KOPT-K1 (cell line): ENCODE results near the gene COL6A1.

Source experiments
- H3K27ac ChIP-seq: fragments of 200-600 bp; sonication (generic); 2 replicates; pipeline ENCODE4 v1.5.1; 2016; ENCODE audit warnings: antibody characterized with exemption, mild to moderate bottlenecking, low read depth, low read length; ENCODE audit not compliant: poor library complexity, severe bottlenecking
- H3K36me3 ChIP-seq: fragments of 200-600 bp; sonication (generic); 2 replicates; pipeline ENCODE4 v1.5.1; 2017; ENCODE audit warnings: antibody characterized with exemption, mild to moderate bottlenecking, low read length, moderate library complexity; ENCODE audit not compliant: insufficient read depth
- H3K9me3 ChIP-seq: fragments of 200-600 bp; sonication (generic); 2 replicates; pipeline ENCODE4 v1.5.1; 2017; ENCODE audit warnings: antibody characterized with exemption, low read length, mild to moderate bottlenecking; ENCODE audit not compliant: insufficient read depth, poor library complexity, severe bottlenecking

Gene COL6A1

DNA sequence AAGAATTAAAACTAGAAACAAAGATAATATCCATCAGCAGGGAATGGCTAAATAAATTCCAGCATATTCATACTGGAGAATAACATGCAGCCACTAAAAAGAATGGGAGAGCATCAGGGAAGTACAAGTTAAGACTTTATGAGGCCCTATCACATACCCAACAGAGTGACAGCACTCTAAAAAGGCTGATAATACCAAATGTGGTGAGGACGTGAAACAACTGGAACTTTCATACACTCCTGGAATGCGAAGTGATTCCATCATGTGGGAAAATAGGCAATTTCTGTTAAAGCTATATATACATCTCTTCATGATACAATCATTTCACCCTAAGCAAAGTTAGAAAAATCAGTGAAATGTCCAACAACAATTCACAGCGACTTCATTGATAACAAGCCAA lies 42.6 kb downstream of the COL6A1 start:
- H3K36me3 ChIP-seq = no peaks in the 10 kb centered on the region
- H3K27ac ChIP-seq = no peak overlapping the region
- peaks cover 9% of the 10 kb centered on the region for H3K9me3 ChIP-seq

DNA sequence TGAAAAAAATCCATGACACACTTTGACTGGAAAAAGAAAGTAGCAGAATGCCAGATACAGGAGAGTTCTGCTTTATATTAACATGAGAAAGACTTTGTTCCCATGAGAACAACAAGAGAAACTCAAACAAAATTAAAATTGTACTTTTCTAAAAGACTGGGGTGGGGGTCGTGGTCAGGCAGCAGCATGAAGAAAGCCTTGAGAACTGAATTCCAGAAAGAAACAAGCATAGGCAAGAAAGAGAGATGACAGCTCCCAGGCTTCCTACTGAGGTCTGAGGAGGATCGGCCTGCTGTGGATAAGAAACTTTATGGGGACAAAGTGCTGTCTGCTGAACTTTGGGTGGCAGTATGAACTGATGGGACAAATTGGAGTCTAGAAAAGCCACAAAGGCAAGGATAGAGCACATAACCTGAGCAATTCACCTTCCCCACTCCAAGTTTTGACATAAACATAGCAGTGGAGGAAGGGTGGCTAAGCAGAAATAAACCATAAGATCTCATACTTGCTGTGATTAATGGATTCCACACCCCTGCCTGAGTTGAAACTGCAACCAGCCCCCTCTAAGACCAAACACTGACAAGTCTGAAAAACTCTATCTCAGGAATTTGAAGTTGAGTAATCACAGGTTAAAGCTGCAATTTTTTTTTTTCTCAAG lies 43.7 kb downstream of the COL6A1 start:
- Histone ChIP-seq H3K9me3 (peaks cover 20% of the 10 kb centered on the region), H3K36me3 (no peaks in the 10 kb centered on the region), H3K27ac (no peak overlapping the region)

DNA sequence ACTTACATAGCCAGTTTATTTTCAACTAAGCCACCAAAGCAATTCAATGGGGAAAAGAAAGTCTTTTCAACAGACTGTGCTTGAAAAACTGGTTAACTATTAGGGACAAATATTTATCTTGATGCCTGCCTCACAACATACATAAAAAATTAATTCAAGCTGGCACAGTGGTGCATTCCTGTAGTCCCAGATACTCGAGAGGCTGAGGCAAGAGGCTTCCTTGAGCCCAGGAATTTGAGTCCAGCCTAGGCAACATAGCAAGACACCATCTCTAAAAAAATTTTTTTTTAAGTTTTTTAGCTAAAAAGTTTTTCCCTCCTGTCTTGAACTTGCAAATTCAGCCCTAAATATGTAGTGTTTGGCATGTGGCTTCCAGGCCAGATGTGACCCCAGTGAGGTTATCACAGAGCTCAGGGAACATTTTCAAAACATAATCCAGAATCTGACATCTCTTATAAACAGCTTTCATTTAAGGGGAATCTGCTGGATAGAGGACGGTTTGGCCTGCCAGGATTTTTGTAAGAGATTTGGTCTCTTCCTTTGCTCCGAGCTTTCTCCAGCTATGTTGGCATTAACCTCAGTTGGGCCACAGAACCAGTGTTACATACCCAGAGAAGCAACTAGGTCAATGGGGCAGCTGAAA lies 46.4 kb downstream of the COL6A1 start:
- H3K27ac ChIP-seq = no peak overlapping the region
- no peaks in the 10 kb centered on the region for H3K36me3 ChIP-seq
- peaks cover 20% of the 10 kb centered on the region for H3K9me3 ChIP-seq

DNA sequence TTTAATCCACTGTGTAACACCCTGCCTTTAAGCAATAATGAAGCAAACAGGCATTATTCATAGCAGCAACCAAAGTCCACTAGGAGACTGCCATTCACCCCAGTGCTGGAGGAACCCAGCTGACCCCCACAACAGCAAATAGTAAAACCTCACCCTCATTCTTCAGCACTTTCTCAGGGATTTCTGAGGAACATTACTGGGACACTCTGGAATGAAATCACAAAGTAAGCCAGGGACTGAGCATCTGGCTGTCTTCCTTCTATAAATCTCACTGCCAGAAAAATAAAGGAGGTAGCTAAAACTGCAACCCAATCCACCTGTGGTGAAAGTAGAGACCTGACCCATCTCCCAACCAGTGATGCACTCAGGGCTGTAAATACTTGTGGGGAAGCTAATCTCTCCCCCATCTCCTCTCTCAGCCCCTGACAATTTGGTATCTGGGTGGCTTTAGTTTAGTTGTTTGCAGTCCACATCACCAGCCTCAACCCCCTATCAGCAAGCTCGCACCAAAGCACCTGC lies 47.1 kb downstream of the COL6A1 start:
- Histone ChIP-seq H3K27ac (no peak overlapping the region), H3K36me3 (no peaks in the 10 kb centered on the region), H3K9me3 (peaks cover 20% of the 10 kb centered on the region)

DNA sequence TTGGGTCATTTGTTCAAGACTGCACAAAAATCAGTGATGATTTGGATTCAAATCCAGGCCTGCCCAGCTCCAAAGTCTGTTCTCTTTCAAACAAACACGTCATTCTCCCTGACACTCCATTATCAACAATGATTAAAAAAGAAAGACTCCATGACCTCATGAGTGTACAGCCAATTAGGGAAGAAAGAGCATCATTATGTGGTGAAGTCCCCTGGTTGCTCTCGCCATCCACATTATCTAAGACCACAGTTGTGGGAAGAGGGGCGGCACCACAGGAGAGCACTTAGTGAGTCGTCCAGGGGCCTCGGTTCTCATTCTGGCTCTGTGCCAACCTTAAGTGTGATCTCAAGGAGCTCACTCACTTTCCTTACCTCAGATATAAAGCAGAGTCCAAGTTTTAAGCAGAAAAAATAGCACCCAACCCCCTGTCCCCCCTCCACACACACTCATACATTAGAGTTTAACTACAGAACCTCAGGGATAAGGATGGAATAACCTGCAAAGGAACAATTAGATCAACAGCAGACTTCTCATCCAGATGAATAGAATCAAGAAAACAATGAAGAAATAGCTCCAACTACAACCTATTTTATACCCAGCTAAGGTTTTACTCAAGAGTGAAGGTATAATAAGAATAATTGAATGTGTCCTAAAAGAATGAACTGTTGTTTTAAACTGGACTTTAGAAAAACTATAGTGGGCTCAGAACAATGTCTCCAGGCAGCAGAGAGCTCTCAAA lies 47.8 kb downstream of the COL6A1 start:
- peaks cover 20% of the 10 kb centered on the region for H3K9me3 ChIP-seq
- no peak overlapping the region for H3K27ac ChIP-seq
- no peaks in the 10 kb centered on the region for H3K36me3 ChIP-seq

DNA sequence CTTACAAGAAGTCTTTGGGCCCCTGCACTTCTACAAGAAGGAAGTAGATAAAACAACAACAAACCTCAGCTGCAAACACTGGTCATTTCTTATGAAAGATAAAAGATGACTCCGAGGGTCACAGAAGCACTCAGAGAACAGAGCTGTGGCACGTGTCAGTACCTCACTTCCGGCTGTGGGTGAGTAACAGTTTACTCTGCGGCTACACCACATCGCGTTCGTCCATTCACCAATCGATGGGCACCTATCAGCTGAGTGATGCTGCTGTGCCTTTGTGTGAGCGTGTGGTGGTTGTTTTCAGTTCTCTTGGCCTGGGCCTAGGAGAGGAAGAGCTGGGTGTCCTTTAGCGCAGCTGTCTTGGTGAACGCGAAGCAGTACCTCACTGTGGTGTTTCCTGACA lies 49.9 kb downstream of the COL6A1 start:
- H3K36me3 ChIP-seq = no peaks in the 10 kb centered on the region
- H3K9me3 ChIP-seq = peaks cover 20% of the 10 kb centered on the region
- H3K27ac ChIP-seq = no peak overlapping the region

DNA sequence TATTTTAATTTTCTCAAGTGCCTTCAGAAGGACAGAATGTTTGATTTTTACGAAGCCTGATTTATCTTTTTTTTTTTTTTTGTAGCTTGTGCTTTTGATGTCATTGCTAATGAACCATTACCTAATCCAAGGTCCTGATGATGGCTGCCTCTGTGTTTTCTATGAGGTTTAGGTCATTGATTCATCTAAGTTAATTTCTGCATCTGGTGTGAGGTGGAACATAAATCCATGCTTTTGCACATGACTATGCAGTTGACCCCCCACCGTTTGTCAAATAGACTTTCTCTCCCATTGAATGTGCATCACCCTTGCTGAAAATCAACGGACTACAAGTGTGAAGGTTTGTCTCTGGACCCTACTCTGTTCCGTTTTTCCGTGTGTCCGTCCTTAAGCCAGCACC lies 50.5 kb downstream of the COL6A1 start:
- Histone ChIP-seq H3K9me3 (peaks cover 20% of the 10 kb centered on the region), H3K36me3 (no peaks in the 10 kb centered on the region), H3K27ac (no peak overlapping the region)

DNA sequence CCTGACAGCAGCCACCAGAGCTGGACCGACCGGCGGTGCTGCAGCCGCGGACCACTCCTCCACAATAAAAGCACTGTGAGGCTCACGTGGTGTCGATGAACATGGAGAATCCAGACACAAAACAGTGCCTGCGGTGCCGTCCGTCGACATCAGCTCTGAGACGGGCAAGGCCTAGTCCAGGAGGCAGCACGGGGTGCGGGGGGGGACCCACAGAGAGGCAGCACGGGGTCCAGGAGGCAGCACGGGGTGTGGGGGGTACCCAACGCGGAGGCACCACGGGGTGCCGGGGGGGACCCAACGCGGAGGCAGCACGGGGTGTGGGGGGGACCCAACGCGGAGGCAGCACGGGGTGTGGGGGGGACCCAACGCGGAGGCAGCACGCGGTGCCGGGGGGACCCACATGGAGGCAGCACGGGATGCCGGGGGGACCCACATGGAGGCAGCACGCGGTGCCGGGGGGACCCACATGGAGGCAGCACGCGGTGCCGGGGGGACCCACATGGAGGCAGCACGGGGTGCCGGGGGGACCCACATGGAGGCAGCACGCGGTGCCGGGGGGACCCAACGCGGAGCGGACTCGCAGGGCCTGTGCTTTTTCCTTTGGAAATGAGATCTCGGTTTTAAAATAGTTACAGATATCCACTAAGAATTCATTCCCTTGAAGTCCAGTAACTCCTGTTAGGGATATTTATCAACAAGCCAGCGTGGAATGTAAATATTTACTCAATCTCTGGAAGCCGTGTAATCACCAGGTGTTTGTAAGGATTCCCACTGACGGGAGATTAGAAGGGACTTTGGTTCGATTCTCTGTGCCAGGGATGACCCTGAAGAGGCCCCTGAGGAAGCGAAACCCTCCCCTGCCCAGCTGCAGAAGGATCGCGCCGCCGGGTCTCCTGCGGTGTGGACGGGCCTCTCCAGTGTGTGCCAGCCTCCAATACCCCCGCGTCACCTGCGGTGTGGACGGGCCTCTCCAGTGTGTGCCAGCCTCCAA lies 52.1 kb downstream of the COL6A1 start:
- Histone ChIP-seq H3K9me3 (peaks cover 15% of the 10 kb centered on the region), H3K27ac (no peak overlapping the region)

DNA sequence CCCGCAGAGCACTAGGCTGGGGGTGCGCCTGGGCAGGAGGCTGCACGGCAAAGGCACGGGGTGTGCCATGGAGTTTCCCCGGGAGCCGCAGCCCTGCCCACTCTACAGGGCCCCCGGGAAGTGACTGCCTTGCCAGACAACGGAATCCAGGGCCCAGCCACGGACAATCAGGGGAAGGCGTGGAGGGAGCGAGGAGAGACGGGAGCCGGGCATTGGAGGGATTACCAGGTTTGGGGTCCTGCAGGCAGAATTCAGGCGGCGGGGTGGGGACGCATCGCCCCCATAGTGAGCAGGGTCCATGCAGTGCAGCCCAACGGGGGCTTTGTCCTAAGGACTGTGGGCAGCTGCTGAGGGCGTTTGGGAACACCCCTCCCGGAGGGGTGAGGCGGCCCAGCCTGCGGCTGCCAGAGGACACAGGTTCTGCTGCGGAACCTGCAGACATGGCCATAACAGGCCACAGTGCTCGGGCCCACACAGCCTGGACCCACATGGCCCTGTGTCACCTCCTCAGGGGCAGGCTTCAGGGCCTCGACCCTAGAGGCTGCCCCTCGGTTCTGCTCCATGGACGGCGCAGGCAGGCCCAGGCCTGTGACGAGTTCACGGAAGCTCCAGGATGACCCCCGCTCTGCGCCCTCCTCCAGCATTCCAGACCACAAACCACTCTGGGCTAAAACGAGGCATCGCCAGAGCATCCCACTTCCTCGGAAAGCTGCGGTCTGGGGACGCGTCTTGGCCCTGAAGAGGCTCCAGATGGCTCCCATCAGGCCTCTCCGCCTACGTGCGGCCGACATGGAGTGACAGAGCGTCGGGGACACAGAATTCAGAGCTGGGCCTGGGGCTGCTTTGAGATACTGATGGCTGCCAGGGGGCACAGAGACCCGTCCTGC lies 54.5 kb downstream of the COL6A1 start:
- no peaks in the 10 kb centered on the region for H3K36me3 ChIP-seq
- no peak overlapping the region for H3K27ac ChIP-seq
- H3K9me3 ChIP-seq = no peaks in the 10 kb centered on the region

More for the DNA sequence above, 52.1 kb downstream of the COL6A1 start:
- no peaks in the 10 kb centered on the region for H3K36me3 ChIP-seq

DNA sequence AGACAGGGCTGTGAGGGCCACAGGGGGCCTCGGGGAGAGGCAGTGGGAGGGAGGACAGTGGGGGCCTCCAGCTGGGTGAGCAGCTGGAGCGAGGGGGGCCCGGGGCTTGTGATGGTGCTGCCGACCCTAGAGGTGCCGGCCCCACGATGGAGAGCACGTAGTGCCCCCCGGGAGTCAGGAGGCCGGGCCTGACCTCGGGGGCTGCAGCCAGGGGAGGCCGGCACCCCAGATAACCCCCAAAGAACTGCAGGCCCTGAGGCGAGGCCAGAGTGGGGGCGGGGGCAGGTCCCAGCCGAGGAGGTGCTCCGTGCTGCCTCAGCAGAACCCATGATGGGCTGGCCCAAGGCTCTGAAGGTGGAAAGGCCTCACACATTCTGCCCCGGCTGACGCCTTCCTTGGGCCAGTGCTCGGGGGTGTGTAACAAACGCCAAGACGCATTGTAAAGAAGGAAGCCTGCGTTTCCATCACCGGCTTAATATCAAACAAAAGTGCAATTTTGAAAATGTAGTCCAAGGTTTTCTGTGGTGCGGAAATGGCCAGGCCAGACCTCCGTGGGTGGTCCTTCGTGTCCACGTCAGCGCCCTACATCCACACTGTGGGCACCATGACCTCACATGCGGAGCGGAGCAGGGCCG lies 55.2 kb downstream of the COL6A1 start:
- H3K9me3 ChIP-seq = no peaks in the 10 kb centered on the region
- no peaks in the 10 kb centered on the region for H3K36me3 ChIP-seq
- no peak overlapping the region for H3K27ac ChIP-seq

DNA sequence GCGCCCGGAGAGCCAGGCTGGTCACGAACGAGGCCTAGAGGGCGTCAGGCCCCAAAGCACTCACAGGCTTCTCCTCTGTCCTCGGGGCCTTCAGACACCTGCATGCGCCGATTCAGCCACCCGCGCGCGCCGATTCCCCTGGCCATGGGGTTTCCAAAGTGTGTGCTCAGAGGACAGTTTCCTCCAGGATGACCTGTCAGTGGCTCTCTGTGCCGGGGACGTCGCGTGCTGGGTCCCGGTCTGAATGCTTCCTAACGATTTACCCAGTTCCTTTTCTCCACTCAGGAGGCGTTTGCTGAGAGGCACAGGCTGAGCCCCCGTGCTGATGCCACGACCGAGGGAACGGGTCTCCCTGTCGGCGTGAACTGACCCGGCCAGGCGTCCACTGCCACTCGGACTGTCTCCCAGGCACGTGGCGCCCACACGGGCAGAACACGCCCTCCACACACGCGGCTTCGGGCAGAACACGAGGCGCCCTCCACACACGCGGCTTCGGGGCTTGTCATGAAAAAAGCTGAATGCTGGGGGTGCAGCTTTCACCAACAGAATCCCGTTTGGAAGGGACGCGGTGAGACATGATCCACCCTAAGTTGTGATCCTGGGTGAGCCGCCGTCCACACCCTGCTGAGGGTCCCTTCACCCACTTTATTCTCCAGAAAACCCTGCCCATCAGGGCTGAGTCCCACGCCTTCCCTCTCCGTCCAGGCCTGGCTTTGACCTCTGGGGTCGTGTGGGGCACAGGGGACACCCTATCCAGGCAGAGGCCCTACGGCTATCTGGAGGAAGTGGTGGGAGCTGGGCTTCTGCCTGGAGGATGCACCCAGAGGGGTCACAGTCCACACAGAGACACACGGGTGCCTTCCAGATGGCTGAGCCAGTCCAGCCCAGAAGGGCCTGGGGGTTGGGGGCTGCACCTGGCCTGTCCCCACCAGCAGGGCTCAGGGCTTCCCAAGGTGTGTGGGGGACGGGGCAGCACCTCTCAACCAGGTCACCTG lies 56.1 kb downstream of the COL6A1 start:
- H3K9me3 ChIP-seq = no peaks in the 10 kb centered on the region
- no peak overlapping the region for H3K27ac ChIP-seq
- no peaks in the 10 kb centered on the region for H3K36me3 ChIP-seq

DNA sequence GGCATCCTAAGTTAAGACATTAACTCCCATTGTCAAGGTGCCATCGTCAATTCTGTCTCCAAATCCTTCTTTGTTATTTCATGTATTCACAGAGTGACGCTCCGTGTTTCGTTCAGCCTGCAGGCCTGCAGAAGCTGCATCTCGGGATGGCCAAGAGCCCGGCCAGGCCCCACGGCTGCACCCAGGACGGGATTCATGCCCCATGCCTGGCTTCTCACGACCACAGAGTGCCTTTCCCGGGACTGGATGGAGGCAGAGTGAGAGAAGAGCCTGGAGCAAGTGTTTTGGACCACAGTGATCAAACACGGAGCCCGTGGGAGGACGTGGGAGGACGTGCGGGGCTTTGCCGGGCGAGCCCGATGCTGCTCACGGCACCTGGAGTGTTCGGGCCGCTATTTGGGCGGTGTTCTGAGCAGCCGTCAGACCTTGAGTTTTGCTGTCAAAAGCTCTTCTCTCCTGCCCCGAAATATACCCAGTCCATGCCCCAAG lies 56.8 kb downstream of the COL6A1 start:
- no peaks in the 10 kb centered on the region for H3K9me3 ChIP-seq
- H3K36me3 ChIP-seq = no peaks in the 10 kb centered on the region
- H3K27ac ChIP-seq = no peak overlapping the region
